Testis (tissue), 2 donors: ENCODE measurements around the gene ZNF425.

Experiments used
- CTCF ChIP-seq, 3 experiments: fragments of 450-650 bp in 2 of 3; fragments of 200-600 bp in 1 of 3; sonication (generic) in 1 of 3; IDR thresholded peaks; one replicate each; pipeline ENCODE4 v1.5.1; 2016 to 2019; ENCODE audit warnings: antibody characterized with exemption in 3 of 3, mild to moderate bottlenecking in 2 of 3, moderate library complexity in 1 of 3
- POLR2A ChIP-seq: fragments of 450-650 bp; IDR thresholded peaks from one replicate; pipeline ENCODE4 v1.6.1; 2017; ENCODE audit warnings: antibody characterized with exemption, mild to moderate bottlenecking, moderate library complexity

GRCh38 chr7:149166142-149166541 lies 40.0 kb upstream of the ZNF425 start:
- TF ChIP-seq CTCF (IDR thresholded peaks at IDR 0.05) (no peak), POLR2A (no peak)
